Muscle layer of colon (tissue), 2 donors: ENCODE measurements around the gene XPNPEP3.
"Not testable (repeated sequence)": the region's sequence is repeated elsewhere in the genome, so short reads cannot be mapped to it uniquely, and the experiment has no call there.

Experiments
- H3K27ac ChIP-seq: one replicate; pipeline ENCODE4 v1.7.0; 2013; ENCODE audit warnings: low read depth, mild to moderate bottlenecking, low read length, moderate library complexity
- H3K27me3 ChIP-seq, 2 donors: one replicate each; pipeline ENCODE4 v1.7.0; 2013; ENCODE audit warnings: low read length in 2 of 2, mild to moderate bottlenecking in 2 of 2; ENCODE audit not compliant: insufficient read depth in 2 of 2, control insufficient read depth in 1 of 2
- H3K36me3 ChIP-seq: one replicate; pipeline ENCODE4 v1.7.0; 2013; ENCODE audit warnings: mild to moderate bottlenecking, low read length; ENCODE audit not compliant: insufficient read depth
- H3K4me1 ChIP-seq: one replicate; pipeline ENCODE4 v1.7.0; 2013; ENCODE audit warnings: mild to moderate bottlenecking, low read length; ENCODE audit not compliant: insufficient read depth
- H3K4me3 ChIP-seq, 2 donors: one replicate each; pipeline ENCODE4 v1.7.0; 2013; ENCODE audit warnings: low read length in 2 of 2, low read depth in 1 of 2, mild to moderate bottlenecking in 1 of 2, moderate library complexity in 1 of 2
- H3K9ac ChIP-seq: one replicate; pipeline ENCODE4 v1.7.0; 2013; ENCODE audit warnings: low read length
- H3K9me3 ChIP-seq: one replicate; pipeline ENCODE4 v1.7.0; 2013; ENCODE audit warnings: mild to moderate bottlenecking, low read length
- donor health status: abdominal sarcoma.
- donor health status: Adenocarcinoma of cecum.

XPNPEP3 gene

DNA sequence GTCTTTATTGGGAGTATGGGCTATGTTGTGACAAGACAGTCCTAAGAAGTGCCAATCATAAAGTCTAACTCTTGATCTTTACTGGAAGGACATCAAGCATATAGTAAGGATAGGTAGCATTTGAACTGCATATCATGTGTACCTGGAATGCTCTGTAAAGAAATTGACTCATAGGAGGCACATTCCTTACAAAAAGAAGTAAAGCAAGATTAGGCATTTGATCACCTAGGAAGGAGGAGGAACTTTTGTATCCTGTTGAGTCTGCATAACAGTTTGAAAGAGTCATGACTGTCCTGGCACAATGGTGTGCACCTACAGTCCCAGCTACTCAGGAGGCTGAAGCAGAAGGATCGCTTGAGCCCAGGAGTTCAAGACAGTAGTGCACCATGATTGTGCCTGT is 47.2 kb downstream of the XPNPEP3 start:
- no peaks in the 10 kb centered on the region for H3K4me1 ChIP-seq

GRCh38 chr22:40908895-40909294 is 51.9 kb downstream of the XPNPEP3 start:
- peaks cover 8% of the 10 kb centered on the region for H3K36me3 ChIP-seq
- no peak overlapping the region for H3K4me3 ChIP-seq
- H3K4me1 ChIP-seq: no peaks in the 10 kb centered on the region
- H3K9ac ChIP-seq: no peak overlapping the region
- no peak overlapping the region for H3K27ac ChIP-seq
- H3K9me3 ChIP-seq: no peaks in the 10 kb centered on the region
- H3K27me3 ChIP-seq: no peaks in the 10 kb centered on the region

More for the DNA sequence above, 47.2 kb downstream of the XPNPEP3 start:
- H3K27me3 ChIP-seq: no peaks in the 10 kb centered on the region
- H3K36me3 ChIP-seq: no peaks in the 10 kb centered on the region
- no peak overlapping the region for H3K4me3 ChIP-seq
- no peak overlapping the region for H3K9ac ChIP-seq
- no peaks in the 10 kb centered on the region for H3K9me3 ChIP-seq
- H3K27ac ChIP-seq: no peak overlapping the region

GRCh38 chr22:40911772-40912171 is 54.8 kb downstream of the XPNPEP3 start:
- Histone ChIP-seq H3K27me3 (no peaks in the 10 kb centered on the region), H3K9me3 (no peaks in the 10 kb centered on the region), H3K36me3 (peaks cover 17% of the 10 kb centered on the region), H3K27ac (no peak overlapping the region), H3K4me1 (no peaks in the 10 kb centered on the region), H3K9ac (no peak overlapping the region), H3K4me3 (no peak overlapping the region)

- peaks cover 17% of the 10 kb centered on the region for H3K36me3 ChIP-seq
- H3K27me3 ChIP-seq, H3K9ac ChIP-seq, H3K27ac ChIP-seq, H3K9me3 ChIP-seq, H3K4me3 ChIP-seq, H3K4me1 ChIP-seq: not testable (repeated sequence)
Measured at GRCh38 chr22:40912987-40913386, 56.0 kb downstream of the XPNPEP3 start.

- H3K9ac ChIP-seq: no peak overlapping the region
- H3K4me3 ChIP-seq: no peak overlapping the region
- H3K4me1 ChIP-seq: no peaks in the 10 kb centered on the region
- H3K27me3 ChIP-seq: no peaks in the 10 kb centered on the region
- H3K27ac ChIP-seq: no peak overlapping the region
- H3K9me3 ChIP-seq: no peaks in the 10 kb centered on the region
- peaks cover 14% of the 10 kb centered on the region for H3K36me3 ChIP-seq
Measured at GRCh38 chr22:40919446-40919845, 62.5 kb downstream of the XPNPEP3 start.

DNA sequence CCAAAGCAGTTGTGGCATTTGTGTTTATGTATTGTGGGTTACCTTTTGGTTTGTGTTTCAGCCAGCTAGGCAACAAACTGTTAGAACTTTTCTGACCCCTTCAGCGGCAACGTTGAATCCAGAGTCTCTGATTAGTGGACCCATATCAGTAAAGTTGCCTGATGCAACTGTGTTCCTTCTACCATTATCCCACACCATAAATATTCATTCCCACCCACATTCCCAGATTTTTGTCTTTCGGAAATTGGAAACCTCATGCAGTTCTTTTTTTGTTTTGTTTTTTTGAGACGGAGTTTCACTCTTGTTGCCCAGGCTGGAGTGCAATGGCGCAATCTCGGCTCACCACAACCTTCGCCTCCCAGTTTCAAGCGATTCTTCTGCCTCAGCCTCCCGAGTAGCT is 63.6 kb downstream of the XPNPEP3 start:
- no peaks in the 10 kb centered on the region for H3K9me3 ChIP-seq
- no peaks in the 10 kb centered on the region for H3K27me3 ChIP-seq
- no peak overlapping the region for H3K9ac ChIP-seq
- H3K4me1 ChIP-seq: no peaks in the 10 kb centered on the region
- no peak overlapping the region for H3K27ac ChIP-seq
- H3K36me3 ChIP-seq: peaks cover 20% of the 10 kb centered on the region
- no peak overlapping the region for H3K4me3 ChIP-seq

- Histone ChIP-seq H3K27me3 (no peaks in the 10 kb centered on the region), H3K9ac (no peak overlapping the region), H3K4me3 (no peak overlapping the region), H3K36me3 (peaks cover 24% of the 10 kb centered on the region), H3K9me3 (no peaks in the 10 kb centered on the region), H3K4me1 (no peaks in the 10 kb centered on the region), H3K27ac (no peak overlapping the region)
Measured at GRCh38 chr22:40922484-40923303, 65.7 kb downstream of the XPNPEP3 start.

DNA sequence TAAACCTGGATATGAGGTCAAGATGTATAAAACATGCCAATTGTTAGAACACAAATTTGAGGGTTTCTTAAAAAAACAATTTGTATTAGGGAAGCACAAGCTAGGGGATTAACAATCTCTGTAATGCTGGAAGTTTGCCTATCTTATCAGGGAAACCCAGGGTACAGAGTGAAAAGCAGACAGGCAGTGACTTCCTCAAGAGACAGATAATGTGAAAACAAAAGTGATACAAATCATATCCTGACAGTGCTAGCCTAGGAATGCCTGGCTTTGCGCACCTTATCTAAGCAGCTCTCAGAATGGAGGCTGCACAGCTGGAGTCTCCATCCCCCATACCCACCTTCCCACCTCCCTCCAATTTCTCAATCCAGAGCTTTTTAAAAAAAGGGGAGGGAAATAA is 71.7 kb downstream of the XPNPEP3 start:
- H3K9me3 ChIP-seq: no peaks in the 10 kb centered on the region
- H3K4me1 ChIP-seq: no peaks in the 10 kb centered on the region
- H3K9ac ChIP-seq: no peak overlapping the region
- H3K27me3 ChIP-seq: no peaks in the 10 kb centered on the region
- H3K36me3 ChIP-seq: peaks cover 24% of the 10 kb centered on the region
- H3K4me3 ChIP-seq: no peak overlapping the region
- no peak overlapping the region for H3K27ac ChIP-seq

GRCh38 chr22:40932396-40932795 is 75.4 kb downstream of the XPNPEP3 start:
- Histone ChIP-seq H3K4me1 (no peaks in the 10 kb centered on the region), H3K9me3 (no peaks in the 10 kb centered on the region), H3K27ac (no peak overlapping the region), H3K9ac (no peak overlapping the region), H3K4me3 (no peak overlapping the region), H3K36me3 (no peaks in the 10 kb centered on the region), H3K27me3 (no peaks in the 10 kb centered on the region)

GRCh38 chr22:40939202-40939601 is 82.3 kb downstream of the XPNPEP3 start:
- Histone ChIP-seq H3K9me3 (no peaks in the 10 kb centered on the region), H3K9ac (no peak overlapping the region), H3K27me3 (no peaks in the 10 kb centered on the region), H3K27ac (no peak overlapping the region), H3K36me3 (no peaks in the 10 kb centered on the region), H3K4me3 (no peak overlapping the region), H3K4me1 (no peaks in the 10 kb centered on the region)

DNA sequence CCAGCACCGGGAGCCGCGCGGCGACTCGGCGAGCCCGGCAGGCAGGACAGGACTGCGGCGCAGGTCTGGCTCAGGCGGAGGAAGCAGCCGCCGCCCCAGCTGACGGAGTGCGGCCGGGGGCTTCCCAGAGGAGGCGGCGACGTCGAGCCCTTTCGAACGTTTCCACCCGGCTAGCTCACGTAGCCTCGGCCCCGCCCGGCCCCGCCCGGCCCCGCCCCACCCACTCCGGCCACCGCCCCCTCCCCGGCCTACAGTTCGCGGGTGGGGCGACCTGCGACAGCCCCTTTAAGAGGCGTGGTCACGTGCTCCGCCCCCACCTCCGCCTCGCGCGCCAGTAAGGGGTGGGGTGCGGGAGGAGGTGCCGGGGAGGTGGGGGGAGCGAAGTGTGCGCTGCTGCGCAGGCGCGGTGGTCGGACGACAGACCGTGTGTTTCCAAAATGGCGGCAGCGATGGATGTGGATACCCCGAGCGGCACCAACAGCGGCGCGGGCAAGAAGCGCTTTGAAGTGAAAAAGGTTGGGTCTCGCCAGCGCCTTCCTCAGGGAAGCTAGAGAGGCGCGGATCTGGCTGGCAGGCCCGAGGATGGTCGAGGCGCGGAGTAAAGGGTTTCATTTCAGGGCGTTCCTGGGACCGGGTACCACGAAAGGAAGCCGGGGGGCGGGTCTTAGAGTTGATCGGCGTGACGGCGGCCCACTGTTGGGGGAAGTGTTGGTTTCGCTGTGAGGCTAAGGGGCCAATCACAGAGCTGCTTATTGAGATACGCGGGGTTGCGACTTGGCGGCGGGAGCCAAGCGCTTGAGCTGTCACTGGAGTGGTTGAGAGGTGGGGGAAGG is 94.2 kb downstream of the XPNPEP3 start, which contains the start of gene RBX1:
RBX1 (plus strand) TSS at position 417 of the 833 bp plus-strand sequence; CDS start at position 438, 21 bp downstream.
- Histone ChIP-seq H3K9ac (peak within 1 kb of the TSS; percentile 91), H3K27ac (peak within 1 kb of the TSS; percentile 95), H3K4me1 (peaks cover 16% of the 10 kb centered on the region), H3K36me3 (peaks cover 11% of the 10 kb centered on the region), H3K9me3 (no peaks in the 10 kb centered on the region), H3K4me3 (peak within 1 kb of the TSS; percentile 86 to 91), H3K27me3 (no peaks in the 10 kb centered on the region)
